ENCODE measurements around the gene ASB2. TPM values are rescaled to one million over a fixed set of nuclear protein-coding genes. Genes with fewer than 3 reads are reported as not detected.

ASB2 gene
- total RNA-seq, 1 experiment from 2014 or later = not detected

- ATAC-seq = no peak
- Histone ChIP-seq H3K79me2 (ENCODE audit: insufficient read depth, low read length) (no peaks in the 10 kb centered on the region), H3K27ac (ENCODE audit: low read depth, low read length) (no peak overlapping the region), H3K27me3 (ENCODE audit: insufficient read depth, low read length) (no peaks in the 10 kb centered on the region), H3K9me2 (ENCODE audit: insufficient read depth) (no peaks in the 10 kb centered on the region), H3K4me2 (ENCODE audit: low read length) (no peak overlapping the region), H3K9me3 (ENCODE audit: control insufficient read depth in 1 of 2, insufficient read depth in 1 of 2, low read depth in 1 of 2, low read length in 2 of 2) (no peaks in the 10 kb centered on the region), H3K4me1 (ENCODE audit: control insufficient read depth in 1 of 2, insufficient read depth in 2 of 2, low read length in 2 of 2) (peaks cover 15 to 35% of the 10 kb centered on the region in 2 experiments), H4K20me1 (ENCODE audit: insufficient read depth) (no peaks in the 10 kb centered on the region), H2AFZ (ENCODE audit: low read depth, low read length, poor library complexity, severe bottlenecking) (no peak overlapping the region), H3K36me3 (ENCODE audit: control insufficient read depth in 1 of 2, insufficient read depth in 2 of 2, low read length in 2 of 2) (no peaks in the 10 kb centered on the region), H3K9ac (ENCODE audit: low read length) (no peak overlapping the region), H3K4me3 (replicated peaks in 1 of 2; ENCODE audit: low read depth in 1 of 2, low read length in 2 of 2) (no peak overlapping the region)
- POLR2A ChIA-PET = no interaction called here
- TF ChIP-seq CBX3 (IDR thresholded peaks at IDR 0.05; ENCODE audit: low read depth) (no peak), SRF (IDR thresholded peaks at IDR 0.05; ENCODE audit: low read depth) (no peak), POLR2A (IDR thresholded peaks at IDR 0.05; ENCODE audit: borderline replicate concordance, extremely low read depth, insufficient read depth, insufficient read length) (no peak), FOSL1 (IDR thresholded peaks at IDR 0.05; ENCODE audit: low read depth) (no peak), EZH2phosphoT487 (IDR thresholded peaks at IDR 0.05; ENCODE audit: borderline replicate concordance) (no peak), JUND (IDR thresholded peaks at IDR 0.05) (no peak), CEBPB (IDR thresholded peaks at IDR 0.05; ENCODE audit: low read depth) (no peak), YY1 (IDR thresholded peaks at IDR 0.05; ENCODE audit: extremely low read depth, insufficient replicate concordance, low read depth, low read length) (no peak), POLR2AphosphoS5 (IDR thresholded peaks at IDR 0.05; ENCODE audit: low read depth, low read length) (no peak), SIN3A (IDR thresholded peaks at IDR 0.05; ENCODE audit: low read depth) (no peak), TCF7L2 (IDR thresholded peaks at IDR 0.05; ENCODE audit: borderline replicate concordance, extremely low read depth, insufficient read depth, insufficient read length) (no peak), EZH2 (IDR thresholded peaks at IDR 0.05) (no peak), ZBTB33 (IDR thresholded peaks at IDR 0.05; ENCODE audit: extremely low read depth, insufficient replicate concordance, low read length) (no peak), ZFX (IDR thresholded peaks at IDR 0.05) (no peak)
- TF ChIP-seq, protein P1, sequence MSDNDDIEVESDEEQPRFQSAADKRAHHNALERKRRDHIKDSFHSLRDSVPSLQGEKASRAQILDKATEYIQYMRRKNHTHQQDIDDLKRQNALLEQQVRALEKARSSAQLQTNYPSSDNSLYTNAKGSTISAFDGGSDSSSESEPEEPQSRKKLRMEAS (IDR thresholded peaks at IDR 0.05) = no peak
- TF ChIP-seq, protein P2, sequence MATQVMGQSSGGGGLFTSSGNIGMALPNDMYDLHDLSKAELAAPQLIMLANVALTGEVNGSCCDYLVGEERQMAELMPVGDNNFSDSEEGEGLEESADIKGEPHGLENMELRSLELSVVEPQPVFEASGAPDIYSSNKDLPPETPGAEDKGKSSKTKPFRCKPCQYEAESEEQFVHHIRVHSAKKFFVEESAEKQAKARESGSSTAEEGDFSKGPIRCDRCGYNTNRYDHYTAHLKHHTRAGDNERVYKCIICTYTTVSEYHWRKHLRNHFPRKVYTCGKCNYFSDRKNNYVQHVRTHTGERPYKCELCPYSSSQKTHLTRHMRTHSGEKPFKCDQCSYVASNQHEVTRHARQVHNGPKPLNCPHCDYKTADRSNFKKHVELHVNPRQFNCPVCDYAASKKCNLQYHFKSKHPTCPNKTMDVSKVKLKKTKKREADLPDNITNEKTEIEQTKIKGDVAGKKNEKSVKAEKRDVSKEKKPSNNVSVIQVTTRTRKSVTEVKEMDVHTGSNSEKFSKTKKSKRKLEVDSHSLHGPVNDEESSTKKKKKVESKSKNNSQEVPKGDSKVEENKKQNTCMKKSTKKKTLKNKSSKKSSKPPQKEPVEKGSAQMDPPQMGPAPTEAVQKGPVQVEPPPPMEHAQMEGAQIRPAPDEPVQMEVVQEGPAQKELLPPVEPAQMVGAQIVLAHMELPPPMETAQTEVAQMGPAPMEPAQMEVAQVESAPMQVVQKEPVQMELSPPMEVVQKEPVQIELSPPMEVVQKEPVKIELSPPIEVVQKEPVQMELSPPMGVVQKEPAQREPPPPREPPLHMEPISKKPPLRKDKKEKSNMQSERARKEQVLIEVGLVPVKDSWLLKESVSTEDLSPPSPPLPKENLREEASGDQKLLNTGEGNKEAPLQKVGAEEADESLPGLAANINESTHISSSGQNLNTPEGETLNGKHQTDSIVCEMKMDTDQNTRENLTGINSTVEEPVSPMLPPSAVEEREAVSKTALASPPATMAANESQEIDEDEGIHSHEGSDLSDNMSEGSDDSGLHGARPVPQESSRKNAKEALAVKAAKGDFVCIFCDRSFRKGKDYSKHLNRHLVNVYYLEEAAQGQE (IDR thresholded peaks at IDR 0.05; ENCODE audit: low read depth) = no peak
- no peak for DNase-seq (ENCODE audit: low read depth, low spot score)
- RAD21 ChIA-PET (ENCODE audit: low non-redundant PET in 1 of 2, low total read pairs in 2 of 2, uncharacterized antibody in 2 of 2, unreplicated experiment in 2 of 2) = no interaction called here
- no TSS peak for BruUV-seq (replicated peaks)
- CTCF ChIA-PET = interaction anchor here (0.7 to 9.4 kb wide), 13 partner anchors 9 to 824 kb away, joined by 3 to 120 read pairs (median 5); partner anchors contain the start of gene CCDC197
- intact Hi-C loops (cut with micrococcal nuclease) = no loop called here
Measured at GRCh38 chr14:93936926-93937325, 39.4 kb downstream of the ASB2 start.

All from HCT116 (cell line).